Keratinocyte (primary cell): Measurements from ENCODE around the gene NAGA. TPM values are rescaled to one million over a fixed set of nuclear protein-coding genes. Genes with fewer than 3 reads are reported as not detected.

Experiments
- DNase-seq: peaks from one replicate; pipeline ENCODE4 v3.0.0-alpha.2; 2011; ENCODE audit warnings: low read depth, missing footprints, low spot score
- FAIRE-seq: peaks from 2 replicates; lab custom pipeline; 2011; peaks lifted over from hg19 to GRCh38; lab: Jason Lieb, UNC
- H2AFZ ChIP-seq: 2 replicates; pipeline ENCODE4 v1.6.0; 2012; ENCODE audit warnings: low read length, control low read depth, inconsistent platforms; ENCODE audit not compliant: control insufficient read depth
- H3K27ac ChIP-seq: 2 replicates; pipeline ENCODE4 v1.5.1; 2011; ENCODE audit warnings: low read length; ENCODE audit not compliant: control insufficient read depth, insufficient read depth
- H3K27me3 ChIP-seq: 3 replicates; pipeline ENCODE4 v1.6.0; 2011; ENCODE audit warnings: low read length; ENCODE audit not compliant: control insufficient read depth, insufficient read depth; ENCODE audit errors: extremely low read depth
- H3K36me3 ChIP-seq, 2 experiments: 2 replicates in 1 of 2; 3 replicates in 1 of 2; pipeline ENCODE4 v1.5.1; 2011; ENCODE audit warnings: low read length in 2 of 2, mild to moderate bottlenecking in 1 of 2; ENCODE audit not compliant: control insufficient read depth in 2 of 2, insufficient read depth in 2 of 2; ENCODE audit errors: extremely low read depth in 1 of 2
- H3K4me1 ChIP-seq: 3 replicates; pipeline ENCODE4 v1.5.1; 2011; ENCODE audit warnings: low read length; ENCODE audit not compliant: control insufficient read depth, insufficient read depth; ENCODE audit errors: extremely low read depth
- H3K4me2 ChIP-seq: 3 replicates; pipeline ENCODE4 v1.6.0; 2011; ENCODE audit warnings: low read depth, low read length; ENCODE audit not compliant: control insufficient read depth, insufficient read depth; ENCODE audit errors: extremely low read depth
- H3K4me3 ChIP-seq, 3 experiments: fragments of 200-600 bp in 1 of 3; sonication (generic) in 1 of 3; 2 replicates in 2 of 3; 3 replicates in 1 of 3; pipeline ENCODE4 v1.5.1; 2011 to 2016; ENCODE audit warnings: low read length in 3 of 3, mild to moderate bottlenecking in 3 of 3, control low read depth in 2 of 3, inconsistent platforms in 1 of 3, low read depth in 1 of 3, mixed read lengths in 1 of 3, mixed run types in 1 of 3, moderate library complexity in 1 of 3; ENCODE audit not compliant: control insufficient read depth in 2 of 3, insufficient read depth in 2 of 3; ENCODE audit errors: extremely low read depth in 1 of 3
- H3K79me2 ChIP-seq: 2 replicates; pipeline ENCODE4 v1.6.0; 2012; ENCODE audit warnings: low read length; ENCODE audit not compliant: control insufficient read depth, insufficient read depth
- H3K9ac ChIP-seq: 3 replicates; pipeline ENCODE4 v1.6.0; 2011; ENCODE audit warnings: low read length; ENCODE audit not compliant: control insufficient read depth, insufficient read depth; ENCODE audit errors: extremely low read depth
- H3K9me1 ChIP-seq: 3 replicates; pipeline ENCODE4 v1.6.0; 2011; ENCODE audit warnings: low read length; ENCODE audit not compliant: control insufficient read depth, insufficient read depth; ENCODE audit errors: extremely low read depth
- H3K9me3 ChIP-seq: 2 replicates; pipeline ENCODE4 v1.5.1; 2012; ENCODE audit warnings: low read depth, low read length; ENCODE audit not compliant: control insufficient read depth
- H4K20me1 ChIP-seq: 3 replicates; pipeline ENCODE4 v1.6.0; 2011; ENCODE audit warnings: low read length; ENCODE audit not compliant: control insufficient read depth, insufficient read depth; ENCODE audit errors: extremely low read depth
- CTCF ChIP-seq, 3 experiments: IDR thresholded peaks in 1 of 3; conservative IDR thresholded peaks in 1 of 3; optimal IDR thresholded peaks in 1 of 3; 2 replicates in 2 of 3; 3 replicates in 1 of 3; pipeline versions ENCODE3 to v1.5.1; 2011; ENCODE audit warnings: low read length in 3 of 3, mild to moderate bottlenecking in 3 of 3, moderate library complexity in 2 of 3, control low read depth in 1 of 3, inconsistent platforms in 1 of 3; ENCODE audit not compliant: insufficient read depth in 2 of 3; ENCODE audit errors: extremely low read depth in 1 of 3
- EZH2 ChIP-seq: IDR thresholded peaks from one replicate; pipeline ENCODE4 v1.6.1; 2012; ENCODE audit warnings: inconsistent platforms, mild to moderate bottlenecking, low read length, moderate library complexity
- dilution Hi-C: fragments of 300-500 bp; cut with MboI; formaldehyde crosslinking; loops from one replicate; pipeline ENCODE4 v1.7.0; 2020; ENCODE audit warnings: low sequenced_read_pairs; ENCODE audit not compliant: extremely low pct_ligation_motif_present
- polyA plus RNA-seq, 5 experiments: library from polyadenylated mRNA; depleted of rRNA in 3 of 5; stranded (reverse) in 3 of 5; stranded (forward) in 1 of 5; unstranded in 1 of 5; fragments of >200 nt; gene quantifications; 1 replicate in 1 of 5; 2 replicates in 3 of 5; 3 replicates in 1 of 5; pipeline versions ENCODE4 v1.2.1 to v1.2.3, GENCODE V29; 2011 to 2012; ENCODE audit warnings: missing spikeins in 2 of 5, low read depth in 1 of 5, low replicate concordance in 1 of 5
- small RNA-seq, 3 experiments: library from RNA; depleted of rRNA; stranded (forward); fragments of <200 nt; gene quantifications; one replicate each; pipeline ENCODE3, GENCODE V24; 2012; ENCODE audit warnings: low read depth in 3 of 3, low replicate concordance in 1 of 3; ENCODE audit not compliant: insufficient read length in 3 of 3

NAGA gene
- polyA plus RNA-seq, 1 donor (not counting 4 experiments of a cell fraction or from before 2014, with no cell fraction given), result 17.0 TPM

GRCh38 chr22:42010778-42011177 lies 59.8 kb downstream of the NAGA start:
- TF ChIP-seq EZH2 (no peak), CTCF (optimal IDR thresholded peaks at IDR 0.05 in 1 of 3, IDR thresholded peaks at IDR 0.05 in 1 of 3, conservative IDR thresholded peaks at IDR 0.05 in 1 of 3; ENCODE audit: extremely low read depth in 1 of 3, insufficient read depth in 2 of 3, low read length in 3 of 3) (no peak)
- dilution Hi-C loops, result no loop called here
- FAIRE-seq, result no peak

More at GRCh38 chr22:42010778-42011177, 59.8 kb downstream of the NAGA start:
- H3K36me3 ChIP-seq, result no peaks in the 10 kb centered on the region
- DNase-seq, result no peak
- H3K9me1 ChIP-seq, result no peaks in the 10 kb centered on the region
- H4K20me1 ChIP-seq, result no peaks in the 10 kb centered on the region
- no peak overlapping the region for H3K9ac ChIP-seq
- no peaks in the 10 kb centered on the region for H3K27me3 ChIP-seq
- H3K4me3 ChIP-seq, result no peak overlapping the region
- no peaks in the 10 kb centered on the region for H3K9me3 ChIP-seq
- no peak overlapping the region for H3K27ac ChIP-seq
- no peak overlapping the region for H2AFZ ChIP-seq
- no peaks in the 10 kb centered on the region for H3K4me1 ChIP-seq
- H3K79me2 ChIP-seq, result no peaks in the 10 kb centered on the region
- no peak overlapping the region for H3K4me2 ChIP-seq

Small RNA genes lying within 50 kb of the gene (small RNA-seq; reads per million reads assigned to genes)
- gene SNORD13P1, result 0 reads per million in 3 experiments

Other genes starting within 250 kb of the NAGA start
- 57.5 to 68.4 TPM (median 58.4 TPM) in 3 replicates for gene SREBF2, start 237.7 kb downstream of the NAGA start, polyA plus RNA-seq
- not detected in 3 replicates for gene SHISA8, start 155.7 kb downstream of the NAGA start, polyA plus RNA-seq
- gene TNFRSF13C, start 144.0 kb downstream of the NAGA start, polyA plus RNA-seq, result 0.03 to 0.08 TPM (median 0.06 TPM) in 3 replicates
- gene CENPM, start 123.7 kb downstream of the NAGA start, polyA plus RNA-seq, result 1.3 to 10.1 TPM (median 4.8 TPM) in 3 replicates
- 0.05 to 0.07 TPM (median 0.06 TPM) in 3 replicates for gene SEPTIN3, start 101.4 kb downstream of the NAGA start, polyA plus RNA-seq
- 0.04 to 0.07 TPM in 2 of 3 replicates, not detected in the other for gene WBP2NL, start 72.0 kb downstream of the NAGA start, polyA plus RNA-seq
- 0.80 to 2.2 TPM (median 1.4 TPM) in 3 replicates for gene PHETA2, start 3.4 kb upstream of the NAGA start, polyA plus RNA-seq
- gene SMDT1, start 8.9 kb upstream of the NAGA start, polyA plus RNA-seq, result 21.1 to 30.0 TPM (median 21.6 TPM) in 3 replicates
- gene NDUFA6, start 20.0 kb upstream of the NAGA start, polyA plus RNA-seq, result 46.3 to 86.7 TPM (median 54.6 TPM) in 3 replicates
- 0.74 to 2.8 TPM (median 0.81 TPM) in 3 replicates for gene CYP2D6, start 60.0 kb upstream of the NAGA start, polyA plus RNA-seq
- 20.9 to 35.0 TPM (median 23.9 TPM) in 3 replicates for gene TCF20, start 199.8 kb upstream of the NAGA start, polyA plus RNA-seq